AG04449 (cell line): ENCODE data around the gene RTN1.

Experiments
- CTCF ChIA-PET: fragments of 350-600 bp; formaldehyde crosslinking; extraction: SDS; loops from one replicate; lab custom pipeline; 2021; ENCODE audit warnings: antibody characterized with exemption; lab: Yijun Ruan, JAX
- POLR2A ChIA-PET: fragments of 400-600, 350-600 bp; formaldehyde crosslinking; extraction: SDS; loops from one replicate; lab custom pipeline; 2020; ENCODE audit warnings: antibody characterized with exemption, inconsistent platforms; lab: Yijun Ruan, JAX
- DNase-seq: peaks from one replicate; pipeline ENCODE4 v3.0.0-alpha.2; 2010; ENCODE audit warnings: low read depth, low spot score
- H3K4me3 ChIP-seq: 2 replicates; pipeline ENCODE4 v1.5.1; 2011; ENCODE audit warnings: low read depth, mild to moderate bottlenecking, control low read depth, low read length
- TF ChIP-seq, protein P1 (sequence below): IDR thresholded peaks from one replicate; pipeline ENCODE4 v1.5.1; 2011; ENCODE audit warnings: mild to moderate bottlenecking, moderate library complexity, low read length, control low read depth, inconsistent platforms; ENCODE audit not compliant: insufficient read depth; ENCODE audit errors: missing control alignments

The RTN1 gene

DNA sequence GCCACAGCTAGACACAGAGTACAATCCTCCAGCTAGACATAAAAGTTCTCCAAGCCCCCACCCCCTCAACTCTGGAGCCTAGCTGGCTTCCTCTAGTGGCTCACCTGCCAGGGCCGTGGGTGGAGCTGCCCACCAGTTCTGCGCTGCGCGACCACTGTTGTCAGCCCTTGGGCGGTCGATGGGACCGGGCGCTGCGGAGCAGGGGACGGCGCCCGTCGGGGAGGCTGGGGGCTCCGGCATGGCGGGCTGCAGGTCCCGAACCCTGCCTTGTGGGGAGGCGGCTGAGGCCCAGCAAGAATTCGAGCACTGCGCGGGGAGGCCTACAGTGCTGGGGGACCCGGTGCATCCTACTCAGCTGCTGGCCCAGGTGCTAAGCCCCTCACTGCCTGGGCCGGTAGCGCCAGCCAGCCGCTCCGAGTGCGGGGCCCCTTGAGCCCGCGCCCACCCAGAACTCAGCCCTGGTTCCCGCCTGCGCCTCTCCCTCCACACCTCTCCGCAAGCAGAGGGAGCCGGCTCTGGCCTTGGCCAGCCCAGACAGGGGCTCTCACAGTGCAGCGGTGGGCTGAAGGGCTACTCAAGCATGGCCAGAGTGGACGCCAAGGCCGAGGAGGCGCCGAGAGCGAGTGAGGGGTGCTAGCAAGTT lies 51.0 kb downstream of the RTN1 start:
- ChIA-PET CTCF (no interaction called here), POLR2A (no interaction called here)
- TF ChIP-seq, protein P1, sequence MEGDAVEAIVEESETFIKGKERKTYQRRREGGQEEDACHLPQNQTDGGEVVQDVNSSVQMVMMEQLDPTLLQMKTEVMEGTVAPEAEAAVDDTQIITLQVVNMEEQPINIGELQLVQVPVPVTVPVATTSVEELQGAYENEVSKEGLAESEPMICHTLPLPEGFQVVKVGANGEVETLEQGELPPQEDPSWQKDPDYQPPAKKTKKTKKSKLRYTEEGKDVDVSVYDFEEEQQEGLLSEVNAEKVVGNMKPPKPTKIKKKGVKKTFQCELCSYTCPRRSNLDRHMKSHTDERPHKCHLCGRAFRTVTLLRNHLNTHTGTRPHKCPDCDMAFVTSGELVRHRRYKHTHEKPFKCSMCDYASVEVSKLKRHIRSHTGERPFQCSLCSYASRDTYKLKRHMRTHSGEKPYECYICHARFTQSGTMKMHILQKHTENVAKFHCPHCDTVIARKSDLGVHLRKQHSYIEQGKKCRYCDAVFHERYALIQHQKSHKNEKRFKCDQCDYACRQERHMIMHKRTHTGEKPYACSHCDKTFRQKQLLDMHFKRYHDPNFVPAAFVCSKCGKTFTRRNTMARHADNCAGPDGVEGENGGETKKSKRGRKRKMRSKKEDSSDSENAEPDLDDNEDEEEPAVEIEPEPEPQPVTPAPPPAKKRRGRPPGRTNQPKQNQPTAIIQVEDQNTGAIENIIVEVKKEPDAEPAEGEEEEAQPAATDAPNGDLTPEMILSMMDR: no peak
- no peak overlapping the region for H3K4me3 ChIP-seq
- no peak for DNase-seq

DNA sequence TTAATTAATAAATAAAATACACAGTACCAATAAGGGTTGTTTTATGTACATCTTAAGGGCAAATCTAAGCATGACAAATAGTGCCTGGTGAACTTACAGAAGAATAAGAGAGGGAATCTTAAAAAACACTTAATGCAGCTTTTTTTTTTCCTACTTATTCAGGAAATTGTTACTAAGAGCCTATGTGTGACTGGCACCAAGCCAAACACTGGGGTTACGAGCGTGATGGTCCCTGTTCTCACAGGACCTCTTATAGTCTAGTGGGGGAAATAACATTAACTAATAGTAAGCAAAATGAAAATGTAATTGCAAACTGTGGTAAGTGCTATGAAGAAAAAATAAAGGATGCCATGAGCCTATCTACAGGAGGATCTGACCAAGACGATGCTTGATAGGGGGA lies 53.6 kb downstream of the RTN1 start:
- no peak for DNase-seq
- POLR2A ChIA-PET: no interaction called here
- TF ChIP-seq, protein P1: no peak
- H3K4me3 ChIP-seq: no peak overlapping the region
- CTCF ChIA-PET: no interaction called here

DNA sequence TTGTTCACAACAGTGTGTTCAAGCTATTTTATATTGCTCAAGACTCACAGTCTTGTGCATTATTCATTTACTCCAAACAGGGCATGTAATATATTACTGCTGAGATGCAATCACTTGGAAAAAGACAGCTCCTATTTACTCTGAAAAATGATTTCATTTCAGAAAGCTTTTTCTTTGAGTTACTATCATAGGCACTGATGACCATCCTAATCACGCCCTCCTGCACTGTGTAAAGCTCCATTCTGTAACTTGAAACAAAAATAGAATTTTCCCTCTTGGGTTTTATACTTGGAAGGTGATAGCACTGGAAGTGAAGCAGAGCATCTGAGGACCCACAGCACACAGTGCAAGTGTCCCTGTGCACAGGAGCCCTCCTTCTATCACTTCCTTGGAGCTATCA lies 55.6 kb downstream of the RTN1 start:
- no peak for DNase-seq
- TF ChIP-seq, protein P1: no peak
- POLR2A ChIA-PET: no interaction called here
- H3K4me3 ChIP-seq: no peak overlapping the region
- CTCF ChIA-PET: no interaction called here

DNA sequence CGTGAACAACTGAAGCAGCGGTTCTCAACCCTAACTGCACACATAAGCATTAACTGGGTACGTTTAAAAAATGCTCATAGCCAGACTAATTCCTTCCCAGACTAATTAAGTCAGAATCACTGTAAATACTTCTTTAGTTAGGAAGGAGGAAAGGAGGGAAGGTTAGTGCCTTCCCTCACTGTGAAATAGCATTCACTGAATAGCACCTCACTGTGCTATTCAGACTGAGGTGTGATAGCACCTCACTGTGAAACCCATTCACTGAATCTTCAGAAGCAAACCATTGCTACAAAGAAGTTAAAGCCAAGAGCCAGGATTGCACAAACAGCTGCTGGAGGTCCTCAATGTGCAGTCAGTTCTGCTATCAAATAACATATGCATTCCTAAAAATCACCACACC lies 58.8 kb downstream of the RTN1 start:
- H3K4me3 ChIP-seq: no peak overlapping the region
- POLR2A ChIA-PET: no interaction called here
- TF ChIP-seq, protein P1: no peak
- DNase-seq: no peak
- CTCF ChIA-PET: no interaction called here

DNA sequence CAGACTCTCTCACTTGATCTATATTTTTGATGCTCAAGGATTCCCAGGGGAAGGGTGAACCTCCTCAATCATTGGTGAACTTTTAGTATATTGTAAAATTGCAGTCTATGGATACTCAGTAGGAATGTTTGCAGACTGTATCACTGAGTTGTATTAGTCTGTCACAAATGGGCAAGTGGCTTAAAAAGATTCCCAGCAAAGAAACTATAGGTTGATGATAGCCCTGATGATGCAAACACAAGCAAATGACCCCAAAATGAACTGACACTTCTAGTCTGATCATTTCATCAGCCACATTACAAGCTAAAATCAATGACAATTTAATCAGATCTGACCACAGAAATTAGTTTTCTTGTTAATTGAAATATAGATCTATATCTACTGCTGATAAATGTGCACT lies 59.5 kb downstream of the RTN1 start:
- no peak overlapping the region for H3K4me3 ChIP-seq
- TF ChIP-seq, protein P1: no peak
- ChIA-PET CTCF (no interaction called here), POLR2A (no interaction called here)
- DNase-seq: no peak

DNA sequence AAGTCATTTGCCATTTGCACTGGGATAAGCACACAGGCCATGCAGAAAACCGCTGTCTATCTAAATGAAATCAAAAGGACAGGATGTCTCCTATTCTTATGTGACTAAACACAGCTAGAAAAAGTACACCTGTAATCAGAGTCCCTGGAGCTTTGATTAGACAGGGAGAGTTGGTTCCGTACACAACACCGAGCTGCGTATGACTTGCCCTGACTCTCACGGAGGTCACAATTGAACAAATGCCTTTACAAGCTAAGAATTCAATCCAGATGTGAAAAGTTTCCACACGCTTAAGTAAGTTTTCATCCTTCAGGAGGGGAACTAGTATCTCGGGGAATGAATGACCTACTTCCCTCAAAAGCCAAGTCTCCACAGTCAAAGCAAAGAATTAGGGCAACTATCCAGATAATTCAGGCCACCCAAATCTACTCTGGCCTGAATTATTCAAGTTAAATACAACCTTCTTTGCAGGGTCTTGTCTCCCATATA lies 67.5 kb downstream of the RTN1 start:
- POLR2A ChIA-PET: no interaction called here
- no peak for DNase-seq
- TF ChIP-seq, protein P1: no peak
- H3K4me3 ChIP-seq: no peak overlapping the region
- CTCF ChIA-PET: no interaction called here
